ENCODE results near the gene GLT6D1.
"Not testable (repeated sequence)": the region's sequence is repeated elsewhere in the genome, so short reads cannot be mapped to it uniquely, and the experiment has no call there.

GLT6D1 gene

DNA sequence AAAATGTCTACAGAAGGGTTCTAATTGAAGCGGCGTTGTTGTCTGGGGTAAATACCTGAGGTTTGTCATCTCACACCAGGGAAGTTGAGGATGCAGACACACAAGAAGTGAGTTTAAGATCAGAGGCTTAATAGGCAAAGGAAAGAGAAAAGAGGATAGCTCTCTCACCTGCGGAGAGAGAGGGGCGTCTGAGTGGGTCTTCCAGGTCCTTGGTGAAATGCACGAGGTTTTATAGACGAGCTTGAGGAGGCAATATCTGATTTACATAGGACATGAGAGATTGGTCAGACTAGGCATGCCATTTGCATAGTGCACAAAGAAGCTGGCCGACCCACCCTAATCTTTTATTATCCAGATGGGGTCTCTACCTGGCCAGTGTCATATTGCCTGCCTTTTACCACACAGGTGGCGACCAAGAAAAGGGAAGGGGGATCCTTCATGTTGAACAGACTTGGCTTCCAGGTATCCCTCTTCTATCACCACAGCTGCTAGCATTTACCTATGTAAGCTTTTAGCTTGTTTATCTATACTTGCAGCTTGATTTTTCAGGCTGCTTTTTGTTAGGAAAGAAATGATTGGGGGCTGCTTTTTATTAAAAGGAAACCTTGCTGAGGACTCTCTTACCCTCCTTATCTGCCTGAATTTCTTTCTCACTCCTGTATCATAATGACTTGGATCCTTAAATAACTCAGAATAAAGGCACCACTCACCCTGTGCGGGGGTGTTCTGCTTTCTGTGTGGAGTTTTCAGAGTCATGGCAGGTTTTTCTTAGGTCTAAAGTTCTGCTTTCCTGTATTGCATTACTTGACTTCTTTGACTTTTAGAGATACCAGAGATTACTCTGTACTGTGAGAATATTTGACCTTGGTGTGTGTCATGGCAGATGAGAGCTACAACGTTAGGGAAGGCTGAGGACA lies 9.4 kb upstream of the GLT6D1 start:
- no peak for TF ChIP-seq CTCF (IDR thresholded peaks at IDR 0.05; ENCODE audit: control insufficient read depth, extremely low read depth, insufficient read depth)
- DNase-seq (ENCODE audit: low read depth) = no peak

GRCh38 chr9:135647884-135648283 lies 8.5 kb upstream of the GLT6D1 start:
- H3K4me3 ChIP-seq (ENCODE audit: low read depth, low read length) = no peak overlapping the region
- no peak for TF ChIP-seq CTCF (IDR thresholded peaks at IDR 0.05; ENCODE audit: control insufficient read depth, extremely low read depth, insufficient read depth)
- DNase-seq (ENCODE audit: low read depth) = no peak

More for the DNA sequence above, 9.4 kb upstream of the GLT6D1 start:
- no peak overlapping the region for H3K4me3 ChIP-seq (ENCODE audit: low read depth, low read length)

DNA sequence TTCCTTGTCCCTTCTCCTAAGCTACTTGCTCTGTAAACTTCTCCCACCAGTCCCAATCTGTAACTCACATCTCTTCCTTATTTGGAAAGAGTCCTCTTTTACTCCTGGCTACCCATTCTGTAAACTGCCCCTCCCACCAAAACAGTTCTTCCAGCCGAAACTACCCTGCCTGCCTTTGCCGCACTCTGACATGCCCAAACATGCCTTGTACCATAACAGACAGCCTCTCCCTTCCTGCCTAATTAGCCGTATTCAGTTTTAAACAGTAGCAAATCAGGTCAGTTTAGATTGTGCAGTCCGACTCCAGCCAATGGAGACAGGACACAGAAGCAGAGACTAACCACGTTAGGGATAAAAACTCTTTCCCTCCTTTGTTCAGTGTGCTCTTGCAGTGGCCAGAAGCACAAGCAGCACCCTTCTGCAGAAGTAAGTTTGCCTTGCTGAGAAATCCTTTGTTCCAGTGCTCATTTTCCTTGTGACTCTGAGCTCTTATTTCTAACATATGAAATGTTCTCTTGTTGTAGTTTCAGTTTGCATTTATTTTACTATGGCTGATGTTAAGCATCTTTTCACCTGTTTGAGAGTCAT lies 5.4 kb upstream of the GLT6D1 start:
- DNase-seq (ENCODE audit: low read depth) = no peak
- H3K4me3 ChIP-seq (ENCODE audit: low read depth, low read length) = no peak overlapping the region
- TF ChIP-seq CTCF (IDR thresholded peaks at IDR 0.05; ENCODE audit: control insufficient read depth, extremely low read depth, insufficient read depth) = no peak

DNA sequence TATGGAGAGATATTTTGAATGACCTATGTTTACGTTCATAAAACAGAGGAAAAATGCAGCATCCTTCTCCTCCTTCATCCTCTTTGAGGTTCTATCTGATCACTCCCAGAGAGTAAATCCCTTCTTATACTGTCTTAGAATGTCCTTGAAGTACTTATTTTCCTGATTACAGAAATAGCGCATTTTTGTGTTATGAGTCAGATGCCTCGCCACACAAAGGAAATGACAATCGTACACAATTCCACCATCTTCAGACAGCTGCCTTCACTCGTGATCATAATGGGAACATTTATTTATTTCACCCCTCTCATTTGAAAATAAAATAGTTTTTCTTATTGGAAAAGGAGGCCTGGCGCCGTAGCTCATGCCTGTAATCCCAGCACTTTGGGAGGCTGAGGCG lies 2.4 kb upstream of the GLT6D1 start:
- no peak for DNase-seq (ENCODE audit: low read depth)
- TF ChIP-seq CTCF (IDR thresholded peaks at IDR 0.05; ENCODE audit: control insufficient read depth, extremely low read depth, insufficient read depth) = no peak
- no peak overlapping the region for H3K4me3 ChIP-seq (ENCODE audit: low read depth, low read length)

DNA sequence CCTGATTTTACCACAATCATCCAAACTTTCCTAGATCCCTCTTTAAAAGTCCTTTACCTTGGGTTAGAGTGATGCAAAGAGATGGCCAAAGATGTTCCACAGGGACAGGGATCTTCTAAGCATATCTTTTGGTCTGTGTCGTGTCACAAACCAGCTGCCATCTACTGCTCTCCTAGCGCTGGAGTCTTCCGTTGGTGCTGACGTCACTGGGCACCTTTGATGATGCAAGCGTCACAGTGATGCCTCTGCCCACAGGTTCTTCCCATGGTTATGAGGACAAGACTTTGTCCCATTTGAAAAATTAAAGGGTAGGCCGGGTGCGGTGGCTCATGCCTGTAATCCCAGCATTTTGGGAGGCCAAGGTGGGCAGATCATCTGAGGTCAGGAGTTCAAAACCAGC lies 1.7 kb upstream of the GLT6D1 start:
- no peak overlapping the region for H3K4me3 ChIP-seq (ENCODE audit: low read depth, low read length)
- no peak for DNase-seq (ENCODE audit: low read depth)
- no peak for TF ChIP-seq CTCF (IDR thresholded peaks at IDR 0.05; ENCODE audit: control insufficient read depth, extremely low read depth, insufficient read depth)

GRCh38 chr9:135636930-135637530 lies 2.3 kb downstream of the GLT6D1 start:
- H3K4me3 ChIP-seq (ENCODE audit: low read depth, low read length); DNase-seq (ENCODE audit: low read depth): not testable (repeated sequence)

GRCh38 chr9:135632841-135633240 lies 6.5 kb downstream of the GLT6D1 start:
- no peak for DNase-seq (ENCODE audit: low read depth)
- TF ChIP-seq CTCF (IDR thresholded peaks at IDR 0.05; ENCODE audit: control insufficient read depth, extremely low read depth, insufficient read depth) = no peak
- no peak overlapping the region for H3K4me3 ChIP-seq (ENCODE audit: low read depth, low read length)
